GM21717 (cell line): ENCODE results near the gene NFKBIB.

Experiments
- ATAC-seq: cut with Tn5 transposase; IDR thresholded peaks from one replicate; pipeline ENCODE4 v1.9.1; 2021; ENCODE audit warnings: mild to moderate bottlenecking, moderate library complexity; ENCODE audit not compliant: unreplicated experiment

The NFKBIB gene

GRCh38 chr19:38904581-38905539, 5.1 kb downstream of the NFKBIB start:
- no peak for ATAC-seq

- ATAC-seq, result no peak
Observed at GRCh38 chr19:38905620-38906019, 5.9 kb downstream of the NFKBIB start.

DNA sequence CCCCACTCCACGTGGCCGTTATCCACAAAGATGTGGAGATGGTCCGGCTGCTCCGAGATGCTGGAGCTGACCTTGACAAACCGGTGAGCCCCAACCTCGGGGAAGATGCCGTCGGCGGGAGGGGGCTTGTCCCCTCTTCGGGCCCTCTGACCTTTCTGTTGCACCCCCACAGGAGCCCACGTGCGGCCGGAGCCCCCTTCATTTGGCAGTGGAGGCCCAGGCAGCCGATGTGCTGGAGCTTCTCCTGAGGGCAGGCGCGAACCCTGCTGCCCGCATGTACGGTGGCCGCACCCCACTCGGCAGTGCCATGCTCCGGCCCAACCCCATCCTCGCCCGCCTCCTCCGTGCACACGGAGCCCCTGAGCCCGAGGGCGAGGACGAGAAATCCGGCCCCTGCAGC, 7.5 kb downstream of the NFKBIB start:
- ATAC-seq, result no peak

- ATAC-seq, result no peak
Observed at GRCh38 chr19:38907670-38908069, 7.9 kb downstream of the NFKBIB start.

DNA sequence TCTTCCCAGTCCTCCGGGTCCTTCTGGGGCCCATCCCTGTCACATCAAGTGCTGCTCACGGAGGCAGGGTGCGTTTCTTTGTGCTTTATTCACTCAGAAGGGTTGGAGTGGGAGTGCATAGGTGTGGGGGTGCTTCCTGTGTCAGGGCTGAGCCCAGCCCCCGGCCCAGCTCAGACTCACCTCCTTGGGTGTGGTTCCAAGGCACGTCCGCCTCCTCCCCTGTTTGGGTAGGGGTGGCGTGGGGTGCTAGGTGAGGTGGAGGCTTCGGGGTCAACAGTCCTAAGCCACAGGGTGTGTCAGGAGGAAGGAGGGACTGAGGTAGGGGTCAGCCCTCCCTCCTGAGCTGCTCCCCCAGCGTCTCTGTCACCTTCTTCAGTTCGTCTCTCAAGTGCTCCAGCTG, 9.1 kb downstream of the NFKBIB start:
- no peak for ATAC-seq

- no peak for ATAC-seq
Observed at GRCh38 chr19:38910488-38910887, 10.7 kb downstream of the NFKBIB start.

DNA sequence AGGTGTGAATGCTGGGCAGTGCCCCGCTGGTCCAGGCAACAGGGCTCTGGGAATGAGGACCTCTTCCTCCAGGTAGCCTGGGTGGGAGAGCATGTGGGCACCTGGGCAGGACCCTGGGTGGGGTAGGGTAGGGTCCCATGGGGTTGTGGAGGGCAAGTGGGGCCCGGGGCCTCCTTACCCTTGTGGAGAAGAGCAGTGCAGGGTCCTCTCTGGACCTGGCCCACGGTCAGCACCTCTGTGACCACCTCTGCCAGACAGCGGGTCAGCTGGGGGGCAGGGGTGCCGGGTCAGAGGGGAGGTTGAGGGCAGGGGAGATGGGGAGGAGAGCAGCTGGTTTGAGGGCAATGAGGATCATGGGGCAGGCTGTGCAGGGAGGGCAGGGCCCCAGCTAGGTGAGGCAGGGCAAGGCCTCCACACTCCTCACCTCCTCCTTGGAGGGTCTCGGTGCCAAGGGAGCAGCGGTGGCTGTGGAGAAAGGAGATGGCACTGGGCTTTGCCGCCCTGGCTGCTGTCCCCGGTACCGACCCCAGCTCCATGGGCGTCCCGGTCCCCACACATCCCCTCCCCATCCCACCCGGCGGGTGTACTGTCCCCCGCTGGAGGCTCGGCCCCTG, 11.7 kb downstream of the NFKBIB start:
- no peak for ATAC-seq

GRCh38 chr19:38912600-38913514, 13.1 kb downstream of the NFKBIB start:
- ATAC-seq, result no peak

- ATAC-seq, result no peak
Observed at GRCh38 chr19:38913958-38914357, 14.2 kb downstream of the NFKBIB start.

GRCh38 chr19:38915329-38916321, 15.9 kb downstream of the NFKBIB start:
- no peak for ATAC-seq

DNA sequence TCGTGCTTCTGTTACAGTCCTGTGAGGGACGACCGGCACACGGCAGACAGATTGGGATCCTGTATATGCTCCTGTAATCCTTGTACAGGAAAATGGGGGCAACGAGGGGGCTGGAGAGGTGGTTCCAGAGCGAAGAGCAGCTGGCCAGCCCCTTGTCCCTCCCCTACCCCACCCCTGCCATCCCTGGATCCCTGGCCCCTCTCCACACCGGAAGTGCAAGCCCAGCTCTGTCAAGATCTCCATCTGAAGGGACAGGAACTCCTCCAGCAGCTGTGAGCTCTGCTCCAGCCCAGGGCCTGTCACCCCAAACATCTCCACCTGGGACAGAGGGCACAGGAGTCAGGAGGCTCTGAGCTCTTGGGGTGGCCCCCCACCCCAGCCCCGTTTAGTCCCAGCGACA, 17.7 kb downstream of the NFKBIB start:
- ATAC-seq, result no peak

DNA sequence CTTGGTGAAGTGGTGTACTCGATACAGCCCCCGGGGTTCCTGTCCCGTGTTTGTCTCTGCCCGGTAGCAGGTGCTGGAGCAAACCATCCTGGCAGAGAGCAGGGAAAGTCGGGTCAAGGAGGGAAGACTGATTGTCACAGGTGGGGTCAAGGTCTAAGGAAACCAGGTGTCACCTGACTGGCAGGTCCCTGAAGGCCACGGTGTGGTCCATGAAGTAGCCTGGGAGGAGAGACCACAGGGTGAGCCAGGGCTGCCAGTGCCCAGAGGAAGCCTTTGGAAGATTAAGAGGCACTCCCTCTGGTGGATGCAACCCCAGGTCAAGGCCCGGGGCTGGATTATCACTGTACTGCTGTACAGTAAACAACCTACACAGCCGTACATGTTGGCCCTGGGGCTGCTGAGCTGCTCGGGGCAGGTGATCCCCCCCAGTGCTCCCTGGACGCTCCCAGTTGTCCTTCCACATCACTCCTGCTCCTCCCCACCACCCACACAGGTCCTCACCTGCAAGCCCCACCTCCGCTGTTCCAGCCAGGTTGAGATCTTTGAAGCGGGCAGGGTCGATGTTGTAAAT, 18.2 kb downstream of the NFKBIB start:
- no peak for ATAC-seq

GRCh38 chr19:38918526-38918925, 18.8 kb downstream of the NFKBIB start:
- ATAC-seq, result no peak

DNA sequence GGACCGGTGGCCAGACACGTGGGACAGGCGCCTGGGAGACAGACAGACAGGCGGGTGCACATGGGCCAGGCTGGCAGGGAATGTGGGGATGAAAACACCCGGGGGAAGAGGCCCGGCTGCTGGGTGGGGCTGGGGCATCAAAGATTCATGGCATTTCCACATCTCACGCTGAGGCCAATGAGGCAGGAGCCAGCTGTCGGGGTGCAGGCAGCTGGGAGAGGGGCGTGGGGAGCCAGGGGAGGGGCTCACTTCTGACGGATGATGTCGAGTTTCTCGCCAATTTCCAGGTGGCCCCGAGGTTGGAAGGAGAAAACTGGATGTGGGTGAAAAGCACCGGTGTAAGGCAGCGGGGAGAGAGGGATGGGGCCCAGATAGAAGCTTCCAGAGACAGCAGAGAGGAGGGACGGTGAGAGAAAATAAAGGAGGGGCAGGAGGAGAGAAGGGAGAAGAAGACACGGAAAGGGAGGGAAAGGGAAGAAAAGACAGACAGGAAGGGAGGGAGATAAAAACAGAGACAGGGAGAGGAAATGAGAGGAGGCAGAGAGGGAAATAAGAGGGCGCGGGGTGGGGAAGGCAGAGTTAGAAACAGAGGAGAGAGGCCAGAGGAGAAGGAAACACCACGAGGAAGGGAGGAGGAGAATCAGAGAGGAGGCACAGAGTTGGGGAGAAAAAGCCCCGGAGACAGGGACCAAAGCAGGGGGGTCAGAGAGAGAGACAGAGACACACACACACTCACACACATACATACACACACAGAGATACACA, 20.2 kb downstream of the NFKBIB start:
- no peak for ATAC-seq

GRCh38 chr19:38920602-38921419, 21.0 kb downstream of the NFKBIB start:
- ATAC-seq, result no peak

DNA sequence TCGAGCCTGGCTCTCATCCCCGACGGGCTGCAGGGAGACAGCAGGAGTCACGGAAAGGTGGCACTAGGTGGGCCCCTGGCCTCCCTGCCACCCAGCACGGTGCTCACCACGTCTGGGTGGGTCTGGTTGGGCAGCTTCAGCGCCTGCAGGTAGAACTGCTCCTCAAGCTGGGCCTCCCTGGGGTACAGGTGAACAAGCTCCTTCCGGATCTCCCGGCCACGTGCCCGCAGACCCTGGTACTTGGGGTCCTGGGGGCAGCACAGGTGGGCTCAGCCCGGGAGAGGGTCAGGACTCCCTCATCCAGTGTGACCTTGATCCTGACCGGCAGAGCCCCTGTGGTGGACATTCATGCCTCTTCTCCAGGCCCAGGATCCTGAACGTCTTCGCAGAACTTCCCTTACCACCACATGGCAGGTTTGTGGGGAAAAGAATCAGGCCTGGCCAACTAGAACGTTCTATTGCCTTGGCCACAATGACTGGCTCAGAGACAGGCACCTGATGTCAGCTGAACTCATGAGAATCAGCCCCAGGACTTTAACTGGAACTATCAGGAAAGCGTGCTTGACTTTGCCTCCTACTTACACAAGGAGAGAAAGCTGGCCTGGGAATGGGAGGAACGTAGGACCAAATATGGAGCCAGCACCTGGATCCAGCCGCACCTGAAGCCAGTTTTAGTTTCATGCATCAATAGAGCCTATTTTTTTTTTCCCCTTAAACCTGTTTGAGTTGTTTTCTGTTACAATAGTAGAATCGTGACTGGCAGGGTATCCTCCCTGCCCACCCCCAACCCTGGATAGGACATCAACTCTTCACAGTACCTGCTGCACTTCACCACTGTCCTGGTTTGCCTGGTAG, 21.9 kb downstream of the NFKBIB start:
- no peak for ATAC-seq

GRCh38 chr19:38922482-38922881, 22.7 kb downstream of the NFKBIB start:
- no peak for ATAC-seq
